ENCODE data around the gene TSR3.

Gene TSR3

DNA sequence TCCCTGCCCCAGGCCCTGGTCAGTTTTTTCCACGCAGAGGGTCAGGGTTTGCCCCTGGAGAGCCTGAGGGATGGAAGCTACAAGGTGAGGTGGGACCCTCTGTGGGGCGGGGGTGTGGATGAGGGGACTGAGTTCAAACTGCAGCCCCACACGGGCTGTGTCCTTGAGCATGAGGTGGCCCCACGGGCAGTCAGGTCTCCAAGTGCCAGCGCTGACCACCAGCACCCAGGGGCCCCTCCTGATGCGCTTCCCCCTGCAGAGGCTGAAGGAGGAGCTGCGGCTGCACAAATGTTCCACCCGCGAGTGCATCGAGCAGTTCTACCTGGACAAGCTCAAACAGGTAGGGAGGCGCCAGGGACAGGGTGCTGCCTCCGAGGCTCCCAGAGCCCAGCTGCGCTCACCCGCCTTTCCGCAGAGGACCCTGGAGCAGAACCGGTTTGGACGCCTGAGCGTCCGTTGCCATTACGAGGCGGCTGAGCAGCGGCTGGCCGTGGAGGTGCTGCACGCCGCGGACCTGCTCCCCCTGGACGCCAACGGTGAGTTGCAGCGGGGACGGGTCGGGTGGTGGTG is 4.3 kb downstream of the TSR3 start:
- no peak overlapping the region for H3K27ac ChIP-seq (ENCODE audit: low read length)
- H3K9ac ChIP-seq (ENCODE audit: low read depth, low read length), result no peak overlapping the region
- no peaks in the 10 kb centered on the region for H3K9me3 ChIP-seq (ENCODE audit: insufficient read depth, low read length, severe bottlenecking)
- H3K4me3 ChIP-seq (ENCODE audit: low read depth in 1 of 2, low read length in 2 of 2), result no peak overlapping the region
- no peaks in the 10 kb centered on the region for H3K27me3 ChIP-seq (ENCODE audit: insufficient read depth, low read length, poor library complexity)
- peaks cover 28% of the 10 kb centered on the region for H3K79me2 ChIP-seq (ENCODE audit: insufficient read depth, low read length)
- no peak for TF ChIP-seq EZH2 (IDR thresholded peaks at IDR 0.05; ENCODE audit: borderline replicate concordance, low read depth, low read length, severe bottlenecking)
- TF ChIP-seq, protein P1, sequence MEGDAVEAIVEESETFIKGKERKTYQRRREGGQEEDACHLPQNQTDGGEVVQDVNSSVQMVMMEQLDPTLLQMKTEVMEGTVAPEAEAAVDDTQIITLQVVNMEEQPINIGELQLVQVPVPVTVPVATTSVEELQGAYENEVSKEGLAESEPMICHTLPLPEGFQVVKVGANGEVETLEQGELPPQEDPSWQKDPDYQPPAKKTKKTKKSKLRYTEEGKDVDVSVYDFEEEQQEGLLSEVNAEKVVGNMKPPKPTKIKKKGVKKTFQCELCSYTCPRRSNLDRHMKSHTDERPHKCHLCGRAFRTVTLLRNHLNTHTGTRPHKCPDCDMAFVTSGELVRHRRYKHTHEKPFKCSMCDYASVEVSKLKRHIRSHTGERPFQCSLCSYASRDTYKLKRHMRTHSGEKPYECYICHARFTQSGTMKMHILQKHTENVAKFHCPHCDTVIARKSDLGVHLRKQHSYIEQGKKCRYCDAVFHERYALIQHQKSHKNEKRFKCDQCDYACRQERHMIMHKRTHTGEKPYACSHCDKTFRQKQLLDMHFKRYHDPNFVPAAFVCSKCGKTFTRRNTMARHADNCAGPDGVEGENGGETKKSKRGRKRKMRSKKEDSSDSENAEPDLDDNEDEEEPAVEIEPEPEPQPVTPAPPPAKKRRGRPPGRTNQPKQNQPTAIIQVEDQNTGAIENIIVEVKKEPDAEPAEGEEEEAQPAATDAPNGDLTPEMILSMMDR (IDR thresholded peaks at IDR 0.05; ENCODE audit: borderline replicate concordance, extremely low read depth, low read length, poor library complexity, severe bottlenecking), result no peak
- H4K20me1 ChIP-seq (ENCODE audit: insufficient read depth, low read length), result peaks cover 29% of the 10 kb centered on the region
- H3K4me2 ChIP-seq (ENCODE audit: insufficient read depth, low read length), result no peak overlapping the region
- DNase-seq (no peak), ATAC-seq (ENCODE audit: insufficient read depth, low read depth) (no peak)
- peaks cover 35% of the 10 kb centered on the region for H3K36me3 ChIP-seq (ENCODE audit: insufficient read depth, low read length)
- H2AFZ ChIP-seq (ENCODE audit: low read depth, low read length), result no peak overlapping the region
- peaks cover 50% of the 10 kb centered on the region for H3K4me1 ChIP-seq (ENCODE audit: insufficient read depth, low read length)

DNA sequence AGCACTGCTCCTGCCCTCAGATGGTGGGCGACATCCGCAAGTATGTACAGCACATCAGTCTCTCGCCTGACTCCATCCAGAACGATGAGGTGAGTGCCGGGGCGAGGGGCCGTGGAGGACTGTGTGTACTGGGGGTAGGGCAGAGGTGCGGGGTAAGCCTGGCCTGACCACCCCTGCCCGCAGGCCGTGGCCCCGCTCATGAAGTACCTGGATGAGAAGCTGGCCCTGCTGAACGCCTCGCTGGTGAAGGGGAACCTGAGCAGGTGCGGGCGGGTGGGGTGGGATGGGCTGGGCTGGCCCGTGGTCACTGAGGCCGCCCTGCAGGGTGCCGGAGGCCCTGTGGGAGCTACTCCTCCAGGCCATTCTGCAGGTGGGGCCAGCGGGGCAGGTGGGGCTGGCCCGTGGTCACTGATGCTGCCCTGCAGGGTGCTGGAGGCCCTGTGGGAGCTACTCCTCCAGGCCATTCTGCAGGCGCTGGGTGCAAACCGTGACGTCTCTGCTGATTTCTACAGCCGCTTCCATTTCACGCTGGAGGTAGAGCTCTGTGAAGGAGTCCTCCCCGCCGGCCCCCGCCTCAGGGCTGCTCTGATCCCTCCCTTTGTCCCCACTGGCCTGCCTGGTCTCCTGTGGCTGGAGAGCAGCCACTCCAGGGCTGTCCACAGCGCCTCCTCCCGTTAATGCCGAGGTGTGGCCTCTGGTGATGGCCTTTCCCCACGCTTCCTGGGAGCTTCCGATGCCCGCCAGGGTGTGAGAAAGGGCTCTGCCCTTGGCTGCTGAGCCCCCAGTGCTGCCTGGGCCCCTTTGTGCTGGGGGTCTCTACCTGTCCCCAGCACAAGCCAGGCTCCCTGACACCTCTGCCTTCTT is 5.0 kb downstream of the TSR3 start:
- Histone ChIP-seq H3K79me2 (ENCODE audit: insufficient read depth, low read length) (peaks cover 22% of the 10 kb centered on the region), H3K27ac (ENCODE audit: low read length) (no peak overlapping the region), H4K20me1 (ENCODE audit: insufficient read depth, low read length) (peaks cover 36% of the 10 kb centered on the region), H3K36me3 (ENCODE audit: insufficient read depth, low read length) (peaks cover 35% of the 10 kb centered on the region), H3K4me1 (ENCODE audit: insufficient read depth, low read length) (peaks cover 52% of the 10 kb centered on the region), H3K9me3 (ENCODE audit: insufficient read depth, low read length, severe bottlenecking) (no peaks in the 10 kb centered on the region), H3K27me3 (ENCODE audit: insufficient read depth, low read length, poor library complexity) (no peaks in the 10 kb centered on the region), H2AFZ (ENCODE audit: low read depth, low read length) (no peak overlapping the region), H3K9ac (ENCODE audit: low read depth, low read length) (no peak overlapping the region), H3K4me3 (ENCODE audit: low read depth in 1 of 2, low read length in 2 of 2) (no peak overlapping the region), H3K4me2 (ENCODE audit: insufficient read depth, low read length) (no peak overlapping the region)
- no peak for DNase-seq
- no peak for ATAC-seq (ENCODE audit: insufficient read depth, low read depth)
- TF ChIP-seq EZH2 (IDR thresholded peaks at IDR 0.05; ENCODE audit: borderline replicate concordance, low read depth, low read length, severe bottlenecking), result no peak
- TF ChIP-seq, protein P1 (IDR thresholded peaks at IDR 0.05; ENCODE audit: borderline replicate concordance, extremely low read depth, low read length, poor library complexity, severe bottlenecking), result no peak

DNA sequence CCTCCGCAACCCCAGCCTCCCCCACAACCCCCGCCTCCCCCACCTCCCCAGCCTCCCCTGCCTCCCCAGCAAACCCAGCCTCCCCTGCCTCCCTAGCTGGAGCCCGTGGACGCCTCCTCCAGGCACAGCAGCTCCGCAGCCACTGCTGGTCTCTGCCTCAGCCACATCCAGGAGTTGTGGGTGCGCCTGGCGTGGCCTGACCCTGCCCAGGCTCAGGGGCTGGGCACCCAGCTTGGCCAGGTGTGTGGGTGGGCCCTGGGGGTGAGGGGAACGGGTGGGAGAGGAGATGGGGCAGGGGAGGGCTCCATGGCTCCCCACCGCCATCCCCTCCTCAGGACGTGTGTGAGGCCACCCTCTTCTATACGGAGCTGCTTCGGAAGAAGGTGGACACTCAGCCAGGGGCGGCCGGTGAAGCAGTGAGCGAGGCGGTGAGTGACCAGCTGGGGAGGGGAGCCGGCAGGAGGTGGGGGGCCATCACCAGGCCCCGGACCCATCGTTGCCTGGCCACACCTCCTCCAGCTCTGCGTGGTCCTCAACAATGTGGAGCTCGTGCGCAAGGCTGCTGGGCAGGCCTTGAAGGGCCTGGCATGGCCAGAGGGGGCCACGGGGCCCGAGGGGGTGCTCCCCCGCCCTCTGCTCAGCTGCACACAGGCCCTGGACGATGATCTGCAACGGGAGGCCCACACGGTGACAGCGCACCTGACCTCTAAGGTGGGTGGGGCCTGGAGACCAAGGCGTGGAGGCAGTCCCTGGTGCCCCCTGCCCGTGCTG is 5.8 kb downstream of the TSR3 start:
- peaks cover 48% of the 10 kb centered on the region for H3K4me1 ChIP-seq (ENCODE audit: insufficient read depth, low read length)
- no peak overlapping the region for H3K27ac ChIP-seq (ENCODE audit: low read length)
- H4K20me1 ChIP-seq (ENCODE audit: insufficient read depth, low read length), result peaks cover 37% of the 10 kb centered on the region
- H2AFZ ChIP-seq (ENCODE audit: low read depth, low read length), result no peak overlapping the region
- no peak overlapping the region for H3K4me2 ChIP-seq (ENCODE audit: insufficient read depth, low read length)
- peaks cover 14% of the 10 kb centered on the region for H3K79me2 ChIP-seq (ENCODE audit: insufficient read depth, low read length)
- H3K9me3 ChIP-seq (ENCODE audit: insufficient read depth, low read length, severe bottlenecking), result no peaks in the 10 kb centered on the region
- H3K36me3 ChIP-seq (ENCODE audit: insufficient read depth, low read length), result peaks cover 30% of the 10 kb centered on the region
- ATAC-seq (ENCODE audit: insufficient read depth, low read depth), result no peak
- no peak overlapping the region for H3K9ac ChIP-seq (ENCODE audit: low read depth, low read length)
- no peaks in the 10 kb centered on the region for H3K27me3 ChIP-seq (ENCODE audit: insufficient read depth, low read length, poor library complexity)
- TF ChIP-seq EZH2 (IDR thresholded peaks at IDR 0.05; ENCODE audit: borderline replicate concordance, low read depth, low read length, severe bottlenecking), result no peak
- TF ChIP-seq, protein P1 (IDR thresholded peaks at IDR 0.05; ENCODE audit: borderline replicate concordance, extremely low read depth, low read length, poor library complexity, severe bottlenecking), result no peak
- no peak for DNase-seq
- no peak overlapping the region for H3K4me3 ChIP-seq (ENCODE audit: low read depth in 1 of 2, low read length in 2 of 2)

Data from DND-41 (cell line).